Limb (tissue), 2 donors: ENCODE data around the gene PAPPA2.
"Not testable (repeated sequence)": the region's sequence is repeated elsewhere in the genome, so short reads cannot be mapped to it uniquely, and the experiment has no call there.

Experiments
- DNase-seq, 2 donors: peaks; one replicate each; pipeline ENCODE4 v3.0.0-alpha.2; 2016; ENCODE audit errors: extremely low spot score in 2 of 2

Gene PAPPA2

DNA sequence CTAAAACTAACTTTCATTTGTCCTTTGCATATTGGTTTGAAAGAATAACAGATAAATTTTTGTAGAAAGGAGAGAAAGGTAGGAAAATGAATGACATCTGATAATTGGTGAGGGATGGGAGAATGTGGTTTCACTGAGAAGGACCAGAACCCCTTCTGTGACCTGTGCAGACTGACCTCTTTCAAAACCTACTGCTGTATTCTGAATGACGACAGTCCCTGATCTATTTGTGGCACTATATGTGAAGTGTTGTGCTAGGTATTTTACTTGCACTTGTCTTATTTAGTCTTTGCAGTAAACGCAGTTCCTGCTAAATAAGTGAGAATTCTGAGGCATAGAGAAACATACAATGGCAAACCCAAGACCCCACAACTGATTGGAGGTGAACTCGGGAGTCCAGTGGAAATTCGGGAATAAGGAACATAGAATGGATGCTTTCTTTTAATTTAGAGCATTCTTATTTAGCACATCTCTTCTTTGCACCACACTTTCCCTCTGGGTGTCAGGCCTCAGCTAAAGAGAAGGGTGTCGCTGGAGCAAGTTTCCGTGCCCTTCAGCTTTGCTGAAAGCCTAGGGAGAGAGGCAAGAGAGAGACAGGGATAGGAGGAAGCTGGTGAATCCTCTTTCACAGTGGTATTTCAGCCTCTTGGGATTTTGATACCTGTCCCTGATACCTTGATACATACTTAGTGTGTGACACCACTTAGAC, 230.2 kb downstream of the PAPPA2 start:
- DNase-seq: no peak

- no peak for DNase-seq
Observed at GRCh38 chr1:176693697-176694329, 230.8 kb downstream of the PAPPA2 start.

DNA sequence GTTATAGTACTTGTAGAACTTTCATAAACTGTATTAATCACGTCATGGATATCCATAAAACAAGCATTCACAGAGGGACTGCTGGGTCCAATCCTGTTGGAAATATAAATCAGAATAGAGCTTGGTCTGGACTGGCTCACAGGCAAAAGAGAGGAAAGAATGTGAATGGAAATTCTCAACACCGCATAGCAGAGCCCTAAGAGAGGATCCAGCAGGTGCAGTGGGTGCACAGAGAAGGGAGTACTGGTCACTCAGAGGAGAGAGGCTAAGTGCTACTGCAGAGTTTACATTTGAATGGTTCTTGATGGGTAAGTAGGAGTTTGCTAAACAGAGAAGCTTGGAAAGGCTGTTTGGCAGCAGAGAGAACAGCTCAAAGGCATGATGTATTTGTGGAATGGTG, 231.7 kb downstream of the PAPPA2 start:
- DNase-seq: no peak

DNA sequence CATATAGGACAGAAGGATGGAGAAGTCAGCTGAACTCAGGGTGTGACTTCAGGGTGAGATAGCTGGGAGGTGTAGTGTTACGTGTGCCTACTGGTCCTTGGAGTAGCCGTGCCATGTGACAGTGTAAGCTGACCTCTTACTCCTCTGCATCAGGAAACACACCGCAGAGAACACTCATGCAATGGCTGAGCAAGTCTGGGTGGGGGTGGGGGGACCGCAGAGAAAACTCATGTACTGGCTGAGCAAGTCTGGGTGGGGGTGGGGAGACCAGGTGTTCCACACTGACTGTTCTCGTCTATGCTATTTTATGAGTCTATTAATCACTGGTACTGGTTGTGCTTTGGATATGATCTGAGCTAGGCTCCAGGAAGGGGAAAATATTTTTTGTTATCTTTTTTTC, 233.1 kb downstream of the PAPPA2 start:
- DNase-seq: no peak

DNA sequence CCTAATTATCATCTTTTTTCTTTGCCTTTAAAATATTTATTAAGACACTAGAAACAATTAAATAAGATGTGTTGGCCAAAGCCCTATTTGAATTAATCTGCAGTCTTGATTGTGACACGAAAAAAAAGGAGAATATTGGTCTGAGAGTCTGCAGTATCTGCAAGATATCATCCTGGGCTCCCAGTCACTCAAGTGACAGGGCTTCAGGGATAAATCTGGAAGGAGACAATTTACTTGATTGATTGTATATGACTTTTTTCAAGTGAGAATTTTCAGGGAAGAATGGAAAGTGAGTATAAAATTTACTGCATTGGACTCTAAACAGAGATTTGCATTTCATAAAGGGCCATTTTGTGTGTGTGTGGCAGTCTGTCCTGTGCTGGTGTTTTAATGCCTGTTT, 233.7 kb downstream of the PAPPA2 start:
- no peak for DNase-seq

DNA sequence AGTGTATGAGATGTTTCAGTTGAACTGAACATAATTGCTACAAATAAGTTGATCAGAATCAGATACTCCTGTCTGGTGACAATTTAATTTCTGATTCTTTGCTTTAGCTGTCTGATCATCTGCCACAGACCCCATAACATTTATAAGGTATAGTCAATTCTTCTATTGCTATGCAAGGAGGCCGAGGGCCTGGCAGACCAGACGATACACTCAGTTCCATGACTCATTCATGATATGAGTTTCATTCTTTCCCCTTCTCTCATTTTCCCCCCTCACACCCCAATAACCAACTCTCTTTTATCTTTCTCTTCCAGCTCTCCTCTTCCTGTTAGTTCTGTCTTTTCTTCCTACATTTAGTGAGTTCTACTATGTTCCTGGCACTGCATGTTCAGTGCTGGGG, 236.8 kb downstream of the PAPPA2 start:
- DNase-seq: no peak

GRCh38 chr1:176701151-176701866, 238.3 kb downstream of the PAPPA2 start:
- DNase-seq: no peak

GRCh38 chr1:176702901-176703300, 239.9 kb downstream of the PAPPA2 start:
- no peak for DNase-seq

GRCh38 chr1:176705585-176705984, 242.6 kb downstream of the PAPPA2 start:
- no peak for DNase-seq

GRCh38 chr1:176717066-176717750, 254.2 kb downstream of the PAPPA2 start:
- DNase-seq: no peak

DNA sequence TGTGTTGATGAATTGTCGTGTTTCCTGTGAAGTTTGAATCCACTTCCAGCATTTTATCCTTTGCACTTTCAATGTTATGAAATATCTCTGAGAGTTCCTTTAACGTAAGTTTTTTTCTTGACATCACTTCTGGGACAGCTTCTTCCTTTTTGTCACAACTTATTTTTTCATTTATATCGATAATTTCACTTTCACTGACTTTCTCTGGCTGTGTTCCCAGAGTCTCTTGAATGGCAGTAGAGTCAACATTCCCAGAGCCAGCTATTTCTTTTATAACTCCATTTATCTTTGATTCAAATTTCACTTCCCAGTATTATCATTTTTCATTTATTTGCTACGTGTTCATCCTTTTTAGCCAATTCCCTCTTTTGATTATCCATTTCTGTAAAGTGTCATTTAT, 256.5 kb downstream of the PAPPA2 start:
- no peak for DNase-seq

GRCh38 chr1:176720838-176721237, 257.9 kb downstream of the PAPPA2 start:
- DNase-seq: no peak

- DNase-seq: no peak
Observed at GRCh38 chr1:176733661-176734060, 270.7 kb downstream of the PAPPA2 start.

GRCh38 chr1:176735201-176735600, 272.2 kb downstream of the PAPPA2 start:
- no peak for DNase-seq

- no peak for DNase-seq
Observed at GRCh38 chr1:176736015-176736414, 273.0 kb downstream of the PAPPA2 start.

DNA sequence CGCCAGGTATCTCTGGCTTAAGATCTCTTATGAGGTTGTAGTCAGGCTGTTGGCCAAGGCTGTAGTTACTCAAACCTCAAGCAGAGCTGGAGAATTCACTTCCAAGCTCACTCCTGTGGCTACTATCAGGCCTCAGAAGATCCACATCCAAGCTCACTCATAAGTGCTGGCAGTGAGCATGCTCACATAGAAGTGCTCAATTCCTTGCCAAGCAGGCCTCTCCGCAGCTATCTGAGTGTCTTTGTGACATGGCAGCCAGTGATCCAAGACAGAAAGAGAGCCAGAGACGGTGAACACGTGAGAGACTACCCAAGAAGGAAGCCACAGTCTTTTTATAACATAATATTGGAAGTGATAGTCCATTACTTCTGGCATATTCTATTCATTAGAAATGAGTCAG, 278.2 kb downstream of the PAPPA2 start:
- no peak for DNase-seq

- no peak for DNase-seq
Observed at GRCh38 chr1:176742322-176742721, 279.3 kb downstream of the PAPPA2 start.

- DNase-seq: no peak
Observed at GRCh38 chr1:176744142-176744541, 281.2 kb downstream of the PAPPA2 start.

- no peak for DNase-seq
Observed at GRCh38 chr1:176745945-176746344, 283.0 kb downstream of the PAPPA2 start.

DNA sequence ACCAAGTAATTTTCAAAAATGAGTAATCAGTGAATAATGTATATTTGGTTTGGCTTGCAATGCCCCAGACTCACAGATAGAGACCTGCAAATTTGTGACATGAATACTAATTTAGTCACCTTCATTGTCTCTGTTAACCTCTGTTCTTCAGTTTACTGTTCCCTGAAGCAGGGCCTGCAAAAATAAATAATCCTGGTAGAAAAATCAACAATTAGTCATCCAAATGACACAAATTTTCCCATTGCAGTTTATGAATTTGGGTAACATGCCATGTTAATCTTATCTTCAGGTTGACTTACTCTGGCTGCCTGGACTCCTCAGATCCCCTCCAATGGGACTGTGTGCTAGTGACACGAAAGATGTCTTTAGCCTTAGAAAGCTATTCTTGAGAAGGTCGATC, 289.5 kb downstream of the PAPPA2 start:
- no peak for DNase-seq

GRCh38 chr1:176754676-176755075, 291.7 kb downstream of the PAPPA2 start:
- no peak for DNase-seq

- DNase-seq: not testable (repeated sequence)
Observed at GRCh38 chr1:176756817-176757216, 293.8 kb downstream of the PAPPA2 start.
